ENCODE results near the gene NAA50. TPM values are rescaled to one million over a fixed set of nuclear protein-coding genes. Genes with fewer than 3 reads are reported as not detected.
A peak's percentile ranks its signal among the peaks of the same experiment; 100 is the strongest.

NAA50 gene
- total RNA-seq, result 68.7 TPM
- polyA plus RNA-seq, result 43.6 TPM
- long read RNA-seq, donor 1, full-length matches to known transcripts, result 2 of 2 reads
- long read RNA-seq, donor 1, partial matches to known transcripts, result 0 of 2 reads
- long read RNA-seq, donor 1, other reads (novel, unspliced or antisense), result 0 of 2 reads
- long read RNA-seq, donor 2, full-length matches to known transcripts, result 66 of 94 reads
- long read RNA-seq, donor 2, partial matches to known transcripts, result 28 of 94 reads
- long read RNA-seq, donor 2, other reads (novel, unspliced or antisense), result 0 of 94 reads
- long read RNA-seq, donor 3, full-length matches to known transcripts, result 24 of 37 reads
- long read RNA-seq, donor 3, partial matches to known transcripts, result 13 of 37 reads
- long read RNA-seq, donor 3, other reads (novel, unspliced or antisense), result 0 of 37 reads
- long read RNA-seq, donor 4, full-length matches to known transcripts, result 7 of 7 reads
- long read RNA-seq, donor 4, partial matches to known transcripts, result 0 of 7 reads
- long read RNA-seq, donor 4, other reads (novel, unspliced or antisense), result 0 of 7 reads
- long read RNA-seq, donor 5, full-length matches to known transcripts, result 27 of 44 reads
- long read RNA-seq, donor 5, partial matches to known transcripts, result 17 of 44 reads
- long read RNA-seq, donor 5, other reads (novel, unspliced or antisense), result 0 of 44 reads
- long read RNA-seq, donor 6, full-length matches to known transcripts, result 24 of 39 reads
- long read RNA-seq, donor 6, partial matches to known transcripts, result 15 of 39 reads
- long read RNA-seq, donor 6, other reads (novel, unspliced or antisense), result 0 of 39 reads
- long read RNA-seq, donor 7, full-length matches to known transcripts, result 29 of 29 reads
- long read RNA-seq, donor 7, partial matches to known transcripts, result 0 of 29 reads
- long read RNA-seq, donor 7, other reads (novel, unspliced or antisense), result 0 of 29 reads
- long read RNA-seq, donor 8, full-length matches to known transcripts, result 10 of 10 reads
- long read RNA-seq, donor 8, partial matches to known transcripts, result 0 of 10 reads
- long read RNA-seq, donor 8, other reads (novel, unspliced or antisense), result 0 of 10 reads
- long read RNA-seq, donor 9, full-length matches to known transcripts, result 17 of 17 reads
- long read RNA-seq, donor 9, partial matches to known transcripts, result 0 of 17 reads
- long read RNA-seq, donor 9, other reads (novel, unspliced or antisense), result 0 of 17 reads
- long read RNA-seq, donor 10, full-length matches to known transcripts, result 17 of 17 reads
- long read RNA-seq, donor 10, partial matches to known transcripts, result 0 of 17 reads
- long read RNA-seq, donor 10, other reads (novel, unspliced or antisense), result 0 of 17 reads

DNA sequence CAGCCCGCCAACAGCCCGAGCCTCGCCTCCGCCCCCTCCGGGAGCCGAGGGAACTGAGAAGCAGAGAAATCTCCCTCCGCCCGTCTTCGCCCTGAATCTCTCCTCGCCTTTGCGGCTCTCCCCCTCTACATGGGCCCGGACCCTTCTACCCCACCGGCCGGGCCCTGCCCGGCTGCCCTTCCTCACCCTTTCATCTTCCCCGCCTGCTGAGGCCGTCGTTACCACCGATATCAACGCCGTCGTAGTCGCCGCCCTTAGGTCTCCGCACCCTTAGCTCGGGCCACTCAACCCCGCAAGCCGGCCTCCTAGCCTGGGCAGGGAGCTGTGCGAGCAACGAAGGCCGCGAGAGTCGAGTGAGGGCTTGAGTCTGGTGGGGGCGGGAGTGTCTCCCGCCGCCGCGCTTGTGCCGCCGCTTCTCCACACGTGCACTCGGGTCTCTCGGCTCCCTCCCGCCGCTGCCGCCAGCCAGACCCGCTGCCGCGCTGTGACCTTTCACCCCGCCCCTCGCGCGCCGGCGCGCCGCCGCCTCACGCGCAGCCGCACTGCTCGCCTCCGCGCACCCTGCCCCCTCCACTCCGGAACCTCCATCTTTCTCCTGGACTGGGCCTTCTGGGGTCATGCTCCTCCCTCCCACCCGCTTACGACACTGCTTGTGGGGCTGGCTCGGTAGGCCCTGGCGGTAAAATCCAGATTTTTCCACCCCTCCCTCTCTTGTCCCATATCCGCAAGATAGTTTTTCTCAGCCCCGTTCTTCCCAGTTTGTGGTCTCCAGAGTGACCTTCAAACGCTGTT, at the start of gene NAA50:
TSS of gene NAA50 (minus strand) at position 494 of the 792 bp plus-strand sequence. CDS start at position 194, 300 bp downstream.
- no peaks in the 10 kb centered on the region for H3K36me3 ChIP-seq (ENCODE audit: control insufficient read depth in 2 of 2, insufficient read depth in 2 of 2, low read length in 1 of 2)
- no peaks in the 10 kb centered on the region for H3K27me3 ChIP-seq (ENCODE audit: control insufficient read depth in 2 of 2, insufficient read depth in 1 of 2, low read length in 1 of 2)
- H3K27ac ChIP-seq (ENCODE audit: low read depth in 1 of 2, low read length in 1 of 2), result peak within 1 kb of the TSS; percentile 99 to 100
- H3K4me1 ChIP-seq (ENCODE audit: control insufficient read depth in 2 of 2, insufficient read depth in 2 of 2, low read length in 2 of 2), result peaks cover 9 to 13% of the 10 kb centered on the region in 2 donors
- peak; percentile 71 to 96 (median 90) for DNase-seq (ENCODE audit: low read depth in 6 of 9, low spot score in 9 of 9)
- H3K9me3 ChIP-seq (ENCODE audit: control insufficient read depth in 2 of 2, insufficient read depth in 1 of 2, low read length in 1 of 2), result no peaks in the 10 kb centered on the region
- WGBS, result under 1% methylated on average over 72 of the region's 72 CpGs
- peak within 1 kb of the TSS; percentile 70 to 77 for H3K4me3 ChIP-seq (ENCODE audit: low read length in 2 of 2)

DNA sequence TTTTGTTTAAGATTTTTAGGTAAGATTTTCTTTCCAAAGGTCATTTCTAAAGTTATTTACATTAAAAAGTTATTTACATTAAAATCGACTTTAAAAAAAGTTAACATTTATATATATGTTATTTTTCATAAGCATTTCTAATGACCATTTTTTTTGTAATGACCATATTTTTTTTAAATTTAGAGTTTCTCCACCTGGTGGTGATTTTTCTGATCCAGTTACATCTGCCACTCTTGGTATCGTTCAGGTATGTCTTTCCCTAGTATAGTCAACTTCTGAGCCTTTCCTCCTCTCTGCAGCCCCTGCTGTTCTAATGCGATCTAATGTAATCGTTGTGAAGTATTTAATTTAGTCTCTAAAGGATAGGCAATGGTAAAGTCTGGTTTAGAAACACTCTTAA, 49.6 kb upstream of the NAA50 start:
- DNase-seq (ENCODE audit: low read depth in 6 of 9, low spot score in 9 of 9), result no peak
- no peaks in the 10 kb centered on the region for H3K9me3 ChIP-seq (ENCODE audit: control insufficient read depth in 2 of 2, insufficient read depth in 1 of 2, low read length in 1 of 2)
- no peaks in the 10 kb centered on the region for H3K4me1 ChIP-seq (ENCODE audit: control insufficient read depth in 2 of 2, insufficient read depth in 2 of 2, low read length in 2 of 2)
- no peak overlapping the region for H3K4me3 ChIP-seq (ENCODE audit: low read length in 2 of 2)
- WGBS, result 99% methylated on average over 4 of the region's 4 CpGs
- no peaks in the 10 kb centered on the region for H3K27me3 ChIP-seq (ENCODE audit: control insufficient read depth in 2 of 2, insufficient read depth in 1 of 2, low read length in 1 of 2)
- no peak overlapping the region for H3K27ac ChIP-seq (ENCODE audit: low read depth in 1 of 2, low read length in 1 of 2)
- H3K36me3 ChIP-seq (ENCODE audit: control insufficient read depth in 2 of 2, insufficient read depth in 2 of 2, low read length in 1 of 2), result peaks cover 16 to 22% of the 10 kb centered on the region in 2 donors

DNA sequence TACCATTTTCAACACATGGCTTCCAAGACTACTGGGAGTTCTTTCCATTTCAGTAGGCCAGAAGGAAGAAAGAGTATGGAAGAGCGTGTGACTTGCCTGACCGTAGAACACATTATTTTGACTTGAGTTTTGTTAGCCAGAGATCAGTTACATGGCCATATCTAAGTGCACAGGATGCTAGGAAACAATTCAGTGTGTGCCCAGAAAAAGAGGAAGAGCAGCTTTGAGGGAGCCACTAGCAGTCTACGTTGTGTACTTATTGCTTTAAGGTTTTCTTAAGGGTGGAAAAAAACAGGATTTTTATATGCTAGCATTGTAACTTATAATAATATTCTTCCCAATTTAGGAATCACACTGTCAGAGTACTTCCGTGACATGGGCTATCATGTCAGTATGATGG, 48.5 kb upstream of the NAA50 start:
- Histone ChIP-seq H3K27me3 (ENCODE audit: control insufficient read depth in 2 of 2, insufficient read depth in 1 of 2, low read length in 1 of 2) (no peaks in the 10 kb centered on the region), H3K36me3 (ENCODE audit: control insufficient read depth in 2 of 2, insufficient read depth in 2 of 2, low read length in 1 of 2) (peaks cover 17 to 20% of the 10 kb centered on the region in 2 donors), H3K9me3 (ENCODE audit: control insufficient read depth in 2 of 2, insufficient read depth in 1 of 2, low read length in 1 of 2) (no peaks in the 10 kb centered on the region), H3K27ac (ENCODE audit: low read depth in 1 of 2, low read length in 1 of 2) (no peak overlapping the region), H3K4me1 (ENCODE audit: control insufficient read depth in 2 of 2, insufficient read depth in 2 of 2, low read length in 2 of 2) (no peaks in the 10 kb centered on the region), H3K4me3 (ENCODE audit: low read length in 2 of 2) (no peak overlapping the region)
- no peak for DNase-seq (ENCODE audit: low read depth in 6 of 9, low spot score in 9 of 9)
- 91% methylated on average over 4 of the region's 4 CpGs for WGBS

DNA sequence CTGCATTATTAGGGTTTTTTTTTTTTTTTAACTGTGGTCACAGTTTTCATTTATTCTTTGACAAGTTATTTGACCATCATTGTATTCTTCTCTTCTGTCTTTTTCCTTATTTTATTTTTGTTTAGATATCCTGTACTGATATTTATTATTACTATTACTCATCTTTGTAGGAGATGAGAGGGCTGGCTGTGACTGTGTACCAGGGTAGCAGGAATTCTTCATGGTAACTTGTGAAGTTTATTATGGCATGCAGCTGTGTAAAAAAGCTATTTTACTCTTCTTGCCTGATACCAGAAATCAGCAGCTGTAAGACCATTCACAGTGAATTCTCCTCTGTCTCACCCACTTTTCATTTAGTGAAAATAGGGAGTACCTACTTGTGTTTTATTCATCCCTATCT, 45.3 kb upstream of the NAA50 start:
- no peak for DNase-seq (ENCODE audit: low read depth in 6 of 9, low spot score in 9 of 9)
- Histone ChIP-seq H3K27ac (ENCODE audit: low read depth in 1 of 2, low read length in 1 of 2) (no peak overlapping the region), H3K4me3 (ENCODE audit: low read length in 2 of 2) (no peak overlapping the region), H3K36me3 (ENCODE audit: control insufficient read depth in 2 of 2, insufficient read depth in 2 of 2, low read length in 1 of 2) (peaks cover 21 to 35% of the 10 kb centered on the region in 2 donors), H3K4me1 (ENCODE audit: control insufficient read depth in 2 of 2, insufficient read depth in 2 of 2, low read length in 2 of 2) (no peaks in the 10 kb centered on the region), H3K9me3 (ENCODE audit: control insufficient read depth in 2 of 2, insufficient read depth in 1 of 2, low read length in 1 of 2) (no peaks in the 10 kb centered on the region), H3K27me3 (ENCODE audit: control insufficient read depth in 2 of 2, insufficient read depth in 1 of 2, low read length in 1 of 2) (no peaks in the 10 kb centered on the region)

DNA sequence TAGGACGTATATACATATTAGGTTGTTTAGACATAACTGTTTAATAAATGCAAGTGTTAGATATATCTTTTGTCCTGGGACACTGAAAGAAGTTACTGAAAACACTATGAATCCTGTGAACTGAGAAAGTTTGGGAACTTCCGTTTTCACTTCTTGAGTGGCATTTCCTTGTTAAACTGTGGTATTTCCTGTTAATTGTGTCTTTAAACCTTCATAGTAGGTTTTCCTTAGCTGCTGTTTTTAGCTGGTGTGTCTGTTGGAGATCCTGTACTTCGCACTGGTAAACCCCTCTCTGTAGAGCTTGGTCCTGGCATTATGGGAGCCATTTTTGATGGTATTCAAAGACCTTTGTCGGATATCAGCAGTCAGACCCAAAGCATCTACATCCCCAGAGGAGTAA, 37.9 kb upstream of the NAA50 start:
- peak overlapping the region in 1 of 2 donors; percentile 4 for H3K27ac ChIP-seq (ENCODE audit: low read depth in 1 of 2, low read length in 1 of 2)
- peaks cover 10 to 25% of the 10 kb centered on the region in 2 donors for H3K36me3 ChIP-seq (ENCODE audit: control insufficient read depth in 2 of 2, insufficient read depth in 2 of 2, low read length in 1 of 2)
- H3K9me3 ChIP-seq (ENCODE audit: control insufficient read depth in 2 of 2, insufficient read depth in 1 of 2, low read length in 1 of 2), result no peaks in the 10 kb centered on the region
- DNase-seq (ENCODE audit: low read depth in 6 of 9, low spot score in 9 of 9), result peak in 1 of 9 donors; percentile 7
- no peak overlapping the region for H3K4me3 ChIP-seq (ENCODE audit: low read length in 2 of 2)
- H3K27me3 ChIP-seq (ENCODE audit: control insufficient read depth in 2 of 2, insufficient read depth in 1 of 2, low read length in 1 of 2), result no peaks in the 10 kb centered on the region
- 61% methylated on average over 4 of the region's 4 CpGs for WGBS
- no peaks in the 10 kb centered on the region for H3K4me1 ChIP-seq (ENCODE audit: control insufficient read depth in 2 of 2, insufficient read depth in 2 of 2, low read length in 2 of 2)

DNA sequence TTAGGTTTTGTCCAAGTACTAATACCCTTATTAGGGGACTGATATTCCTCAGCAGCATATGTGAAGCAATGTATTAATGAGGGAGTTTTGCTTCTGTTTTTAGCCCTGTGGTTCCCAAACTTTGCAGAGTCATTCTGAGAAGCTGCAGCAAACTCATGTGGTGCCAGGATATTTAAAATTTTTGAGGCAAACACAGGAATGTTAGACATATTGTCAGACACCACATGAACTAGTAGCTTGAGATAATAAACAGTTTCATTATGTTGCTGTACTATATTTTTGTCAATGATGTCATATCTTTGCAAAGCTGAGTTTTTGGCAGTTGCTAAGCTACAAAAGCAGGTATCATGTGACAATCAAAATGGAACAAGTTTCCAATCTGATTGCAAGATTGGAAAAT, 37.4 kb upstream of the NAA50 start:
- H3K27me3 ChIP-seq (ENCODE audit: control insufficient read depth in 2 of 2, insufficient read depth in 1 of 2, low read length in 1 of 2), result no peaks in the 10 kb centered on the region
- H3K36me3 ChIP-seq (ENCODE audit: control insufficient read depth in 2 of 2, insufficient read depth in 2 of 2, low read length in 1 of 2), result peaks cover 4 to 21% of the 10 kb centered on the region in 2 donors
- no peak overlapping the region for H3K27ac ChIP-seq (ENCODE audit: low read depth in 1 of 2, low read length in 1 of 2)
- H3K4me1 ChIP-seq (ENCODE audit: control insufficient read depth in 2 of 2, insufficient read depth in 2 of 2, low read length in 2 of 2), result no peaks in the 10 kb centered on the region
- H3K9me3 ChIP-seq (ENCODE audit: control insufficient read depth in 2 of 2, insufficient read depth in 1 of 2, low read length in 1 of 2), result no peaks in the 10 kb centered on the region
- H3K4me3 ChIP-seq (ENCODE audit: low read length in 2 of 2), result no peak overlapping the region
- peak in 1 of 9 donors; percentile 10 for DNase-seq (ENCODE audit: low read depth in 6 of 9, low spot score in 9 of 9)

DNA sequence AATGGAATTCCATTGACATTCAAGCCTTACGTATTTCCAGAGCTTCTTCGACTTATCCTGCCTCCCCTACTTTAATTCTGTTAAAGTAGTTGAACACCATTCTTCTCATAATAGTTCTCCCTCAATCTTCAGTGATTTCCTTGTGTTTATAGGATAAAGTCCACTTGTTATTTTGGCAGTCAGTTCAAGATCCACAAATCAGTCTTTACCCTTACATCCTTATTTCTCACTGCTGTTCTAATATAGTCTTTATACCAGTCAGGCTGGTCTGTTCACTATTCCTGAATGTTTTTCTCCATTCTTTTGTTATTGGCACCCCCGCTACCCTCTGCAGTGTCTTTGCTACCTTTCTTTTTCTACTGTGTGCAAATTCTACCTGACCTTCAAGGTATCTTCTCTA, 30.5 kb upstream of the NAA50 start:
- DNase-seq (ENCODE audit: low read depth in 6 of 9, low spot score in 9 of 9), result no peak
- Histone ChIP-seq H3K27me3 (ENCODE audit: control insufficient read depth in 2 of 2, insufficient read depth in 1 of 2, low read length in 1 of 2) (no peaks in the 10 kb centered on the region), H3K4me3 (ENCODE audit: low read length in 2 of 2) (no peak overlapping the region), H3K36me3 (ENCODE audit: control insufficient read depth in 2 of 2, insufficient read depth in 2 of 2, low read length in 1 of 2) (no peaks in the 10 kb centered on the region), H3K9me3 (ENCODE audit: control insufficient read depth in 2 of 2, insufficient read depth in 1 of 2, low read length in 1 of 2) (no peaks in the 10 kb centered on the region), H3K4me1 (ENCODE audit: control insufficient read depth in 2 of 2, insufficient read depth in 2 of 2, low read length in 2 of 2) (no peaks in the 10 kb centered on the region), H3K27ac (ENCODE audit: low read depth in 1 of 2, low read length in 1 of 2) (no peak overlapping the region)
- 97% methylated on average over 3 of the region's 3 CpGs for WGBS

DNA sequence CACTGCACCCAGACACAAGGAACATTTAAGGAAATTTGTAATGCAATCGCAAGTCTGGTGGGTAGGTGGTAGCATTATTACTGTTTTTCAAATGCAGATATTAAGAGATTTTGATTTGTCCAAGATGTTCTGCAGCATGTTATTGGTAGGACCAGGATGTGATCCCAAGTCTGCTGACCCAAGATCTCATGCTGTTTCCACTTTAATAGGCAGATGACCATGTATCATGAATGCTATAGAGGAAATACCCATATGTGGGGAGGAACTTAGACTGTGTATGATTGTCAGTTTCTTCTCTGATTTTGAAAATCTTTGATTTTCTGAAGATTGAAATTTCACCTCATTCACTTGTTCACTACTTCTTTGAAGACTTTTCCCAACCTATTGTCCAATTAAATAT, 29.5 kb upstream of the NAA50 start:
- Histone ChIP-seq H3K36me3 (ENCODE audit: control insufficient read depth in 2 of 2, insufficient read depth in 2 of 2, low read length in 1 of 2) (no peaks in the 10 kb centered on the region), H3K27ac (ENCODE audit: low read depth in 1 of 2, low read length in 1 of 2) (no peak overlapping the region), H3K4me3 (ENCODE audit: low read length in 2 of 2) (no peak overlapping the region), H3K9me3 (ENCODE audit: control insufficient read depth in 2 of 2, insufficient read depth in 1 of 2, low read length in 1 of 2) (no peaks in the 10 kb centered on the region), H3K27me3 (ENCODE audit: control insufficient read depth in 2 of 2, insufficient read depth in 1 of 2, low read length in 1 of 2) (no peaks in the 10 kb centered on the region), H3K4me1 (ENCODE audit: control insufficient read depth in 2 of 2, insufficient read depth in 2 of 2, low read length in 2 of 2) (no peaks in the 10 kb centered on the region)
- whole genome bisulfite sequencing, result 96% methylated on average over 1 of the region's 1 CpG
- DNase-seq (ENCODE audit: low read depth in 6 of 9, low spot score in 9 of 9), result no peak
